Neural progenitor cell (in vitro differentiated cells): ENCODE results near the gene ZSWIM3. TPM values are rescaled to one million over a fixed set of nuclear protein-coding genes. Genes with fewer than 3 reads are reported as not detected.
A peak's percentile ranks its signal among the peaks of the same experiment; 100 is the strongest.

Experiments used
- DNase-seq: peaks from one replicate; pipeline ENCODE4 v3.0.0-alpha.2; 2016; ENCODE audit warnings: low spot score
- H2AFZ ChIP-seq: fragments of 200-600 bp; sonication (generic); replicated peaks from 2 replicates; pipeline ENCODE4 v1.6.1; 2016; ENCODE audit warnings: antibody characterized with exemption
- H3F3A ChIP-seq: fragments of 200-600 bp; sonication (generic); 2 replicates; pipeline ENCODE4 v1.6.1; 2016; ENCODE audit warnings: antibody characterized with exemption, low read depth
- H3K27ac ChIP-seq: fragments of 200-600 bp; sonication (generic); 2 replicates; pipeline ENCODE4 v1.5.1; 2016; ENCODE audit warnings: mild to moderate bottlenecking
- H3K27me3 ChIP-seq: fragments of 200-600 bp; sonication (generic); 2 replicates; pipeline ENCODE4 v1.6.1; 2016; ENCODE audit warnings: mild to moderate bottlenecking, moderate library complexity
- H3K36me3 ChIP-seq: fragments of 200-600 bp; sonication (generic); 2 replicates; pipeline ENCODE4 v1.5.1; 2016
- H3K4me1 ChIP-seq: fragments of 200-600 bp; sonication (generic); 2 replicates; pipeline ENCODE4 v1.6.1; 2016; ENCODE audit warnings: mixed run types
- H3K4me2 ChIP-seq: fragments of 200-600 bp; sonication (generic); 2 replicates; pipeline ENCODE4 v1.6.1; 2016
- H3K4me3 ChIP-seq: fragments of 200-600 bp; sonication (generic); 2 replicates; pipeline ENCODE4 v1.5.1; 2016
- H3K79me2 ChIP-seq: fragments of 200-600 bp; sonication (generic); 2 replicates; pipeline ENCODE4 v1.6.1; 2016; ENCODE audit warnings: low read depth
- H3K9ac ChIP-seq: fragments of 200-600 bp; sonication (generic); 2 replicates; pipeline ENCODE4 v1.6.1; 2016
- H3K9me3 ChIP-seq: fragments of 200-600 bp; sonication (generic); 2 replicates; pipeline ENCODE4 v1.5.1; 2016; ENCODE audit warnings: low read depth
- H4K20me1 ChIP-seq: fragments of 200-600 bp; sonication (generic); 2 replicates; pipeline ENCODE4 v1.6.1; 2016; ENCODE audit warnings: low read depth
- H3K27ac Mint-ChIP-seq: 3 replicates; pipeline ENCODE4 v1.8.0; 2021; ENCODE audit warnings: mixed read lengths
- H3K27me3 Mint-ChIP-seq: 2 replicates; pipeline ENCODE4 v1.8.0; 2022; ENCODE audit warnings: low read depth, mild to moderate bottlenecking, inconsistent platforms, moderate library complexity, mixed read lengths; ENCODE audit not compliant: insufficient read depth
- H3K36me3 Mint-ChIP-seq: 3 replicates; pipeline ENCODE4 v1.8.0; 2021; ENCODE audit warnings: mixed read lengths
- H3K4me1 Mint-ChIP-seq: 3 replicates; pipeline ENCODE4 v1.8.0; 2021; ENCODE audit warnings: mixed read lengths
- H3K4me3 Mint-ChIP-seq: 3 replicates; pipeline ENCODE4 v1.8.0; 2021; ENCODE audit warnings: mild to moderate bottlenecking, moderate library complexity, mixed read lengths
- H3K9me3 Mint-ChIP-seq: 3 replicates; pipeline ENCODE4 v1.8.0; 2020; ENCODE audit warnings: mixed read lengths
- EZH2 ChIP-seq: fragments of 200-600 bp; sonication (generic); IDR thresholded peaks from 2 replicates; pipeline ENCODE4 v1.6.1; 2017; ENCODE audit warnings: antibody characterized with exemption, mild to moderate bottlenecking, moderate library complexity
- EZH2phosphoT487 ChIP-seq: fragments of 200-600 bp; sonication (generic); IDR thresholded peaks from 2 replicates; pipeline ENCODE4 v1.6.1; 2017; ENCODE audit warnings: antibody characterized with exemption
- total RNA-seq: library from RNA; depleted of rRNA; stranded (reverse); fragments of >200 nt; gene quantifications from 2 replicates; pipeline ENCODE4 v1.2.3, GENCODE V29; 2015; ENCODE audit warnings: low replicate concordance
- TF ChIP-seq, protein P1 (sequence below): fragments of 200-600 bp; sonication (generic); IDR thresholded peaks from 2 replicates; pipeline ENCODE4 v1.5.1; 2017; ENCODE audit warnings: antibody characterized with exemption, mild to moderate bottlenecking

ZSWIM3 gene
- total RNA-seq, 1 donor from 2014 or later: 3.7 TPM

DNA sequence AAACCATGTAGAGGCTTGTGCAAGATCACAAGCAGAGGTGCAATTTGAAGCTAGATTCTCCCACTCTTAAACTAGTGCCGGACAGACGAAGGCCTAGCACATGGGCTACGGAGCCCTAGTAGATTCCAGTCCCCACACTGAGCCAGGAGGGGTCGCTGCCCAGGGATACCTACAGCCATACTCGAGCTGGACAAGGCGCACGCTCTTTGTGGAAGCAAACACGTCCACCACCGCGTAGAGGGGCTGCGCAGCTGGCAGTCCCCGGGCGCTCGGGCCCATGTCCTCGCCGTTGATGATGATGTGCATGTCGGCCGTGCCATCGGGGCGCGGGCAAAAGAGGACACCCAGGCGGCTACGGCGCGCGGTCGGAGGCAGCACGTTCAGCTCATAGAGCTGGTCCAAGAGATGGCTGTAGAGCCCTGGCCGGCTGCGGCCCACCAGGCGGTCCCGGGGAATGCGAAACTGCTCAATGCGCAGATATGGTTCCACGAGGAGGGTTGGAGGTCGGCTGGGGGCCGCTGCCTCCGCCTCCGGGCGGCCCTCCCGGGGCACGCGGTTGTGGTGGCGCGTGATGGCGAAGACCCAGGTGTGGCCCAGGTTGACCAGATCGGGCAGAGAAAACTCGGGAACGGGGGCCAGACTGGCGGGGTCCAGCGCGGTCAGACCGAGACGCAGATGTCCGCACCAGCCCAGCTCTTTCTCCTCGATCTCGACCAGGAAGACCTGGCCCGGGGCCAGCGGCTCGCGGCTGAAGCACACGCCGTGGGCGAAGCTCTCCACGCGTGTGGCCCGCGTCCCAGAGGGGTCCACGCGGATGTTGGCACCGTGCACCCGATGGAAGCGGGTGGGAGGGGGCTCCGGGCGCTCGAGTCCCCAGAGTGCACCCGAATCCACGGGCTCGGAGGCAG lies 32.9 kb downstream of the ZSWIM3 start:
- H3K4me2 ChIP-seq: peak overlapping the region; percentile 91
- H3K36me3 Mint-ChIP-seq: peaks cover 4% of the 10 kb centered on the region
- no peaks in the 10 kb centered on the region for H3K9me3 Mint-ChIP-seq
- H3K4me1 ChIP-seq: peaks cover 10% of the 10 kb centered on the region
- H3K27ac Mint-ChIP-seq: no peak overlapping the region
- H3K9me3 ChIP-seq: no peaks in the 10 kb centered on the region
- H3K4me1 Mint-ChIP-seq: peaks cover 32% of the 10 kb centered on the region
- peak overlapping the region; percentile 56 for H3K9ac ChIP-seq
- peak overlapping the region; percentile 94 for H3K4me3 Mint-ChIP-seq
- peak overlapping the region; percentile 88 for H3K4me3 ChIP-seq
- H3F3A ChIP-seq: peaks cover 4% of the 10 kb centered on the region
- no peak overlapping the region for H3K27ac ChIP-seq
- TF ChIP-seq, protein P1, sequence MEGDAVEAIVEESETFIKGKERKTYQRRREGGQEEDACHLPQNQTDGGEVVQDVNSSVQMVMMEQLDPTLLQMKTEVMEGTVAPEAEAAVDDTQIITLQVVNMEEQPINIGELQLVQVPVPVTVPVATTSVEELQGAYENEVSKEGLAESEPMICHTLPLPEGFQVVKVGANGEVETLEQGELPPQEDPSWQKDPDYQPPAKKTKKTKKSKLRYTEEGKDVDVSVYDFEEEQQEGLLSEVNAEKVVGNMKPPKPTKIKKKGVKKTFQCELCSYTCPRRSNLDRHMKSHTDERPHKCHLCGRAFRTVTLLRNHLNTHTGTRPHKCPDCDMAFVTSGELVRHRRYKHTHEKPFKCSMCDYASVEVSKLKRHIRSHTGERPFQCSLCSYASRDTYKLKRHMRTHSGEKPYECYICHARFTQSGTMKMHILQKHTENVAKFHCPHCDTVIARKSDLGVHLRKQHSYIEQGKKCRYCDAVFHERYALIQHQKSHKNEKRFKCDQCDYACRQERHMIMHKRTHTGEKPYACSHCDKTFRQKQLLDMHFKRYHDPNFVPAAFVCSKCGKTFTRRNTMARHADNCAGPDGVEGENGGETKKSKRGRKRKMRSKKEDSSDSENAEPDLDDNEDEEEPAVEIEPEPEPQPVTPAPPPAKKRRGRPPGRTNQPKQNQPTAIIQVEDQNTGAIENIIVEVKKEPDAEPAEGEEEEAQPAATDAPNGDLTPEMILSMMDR: peak; percentile 83
- TF ChIP-seq EZH2phosphoT487: peak; percentile 35
- TF ChIP-seq EZH2: no peak
- peaks cover 9% of the 10 kb centered on the region for H3K27me3 ChIP-seq
- H3K36me3 ChIP-seq: no peaks in the 10 kb centered on the region
- H3K27me3 Mint-ChIP-seq: peaks cover 6% of the 10 kb centered on the region
- H4K20me1 ChIP-seq: no peaks in the 10 kb centered on the region
- DNase-seq: peak; percentile 92
- H3K79me2 ChIP-seq: no peaks in the 10 kb centered on the region
- peak overlapping the region; percentile 92 for H2AFZ ChIP-seq

- peak within 1 kb of the TSS; percentile 56 for H3K9ac ChIP-seq
- no peaks in the 10 kb centered on the region for H4K20me1 ChIP-seq
- H3K36me3 ChIP-seq: no peaks in the 10 kb centered on the region
- peak within 1 kb of the TSS; percentile 88 for H3K4me3 ChIP-seq
- Mint-ChIP-seq H3K4me1 (peaks cover 32% of the 10 kb centered on the region), H3K27ac (peak within 1 kb of the TSS; percentile 66), H3K4me3 (peak within 1 kb of the TSS; percentile 94), H3K27me3 (peaks cover 6% of the 10 kb centered on the region), H3K36me3 (peaks cover 4% of the 10 kb centered on the region), H3K9me3 (no peaks in the 10 kb centered on the region)
- TF ChIP-seq EZH2phosphoT487: no peak
- no peak for TF ChIP-seq EZH2
- TF ChIP-seq, protein P1: no peak
- peak; percentile 87 for DNase-seq
- peaks cover 9% of the 10 kb centered on the region for H3K27me3 ChIP-seq
- no peaks in the 10 kb centered on the region for H3K9me3 ChIP-seq
- H3K4me2 ChIP-seq: peak within 1 kb of the TSS; percentile 91
- peaks cover 4% of the 10 kb centered on the region for H3F3A ChIP-seq
- peaks cover 10% of the 10 kb centered on the region for H3K4me1 ChIP-seq
- H3K79me2 ChIP-seq: no peaks in the 10 kb centered on the region
- peak within 1 kb of the TSS; percentile 92 for H2AFZ ChIP-seq
- no peak within 1 kb of the TSS for H3K27ac ChIP-seq
Measured at GRCh38 chr20:45890985-45891983, 33.9 kb downstream of the ZSWIM3 start, which contains the start of the genes CTSA and NEURL2. CTSA (plus strand) TSS chr20:45891335; CDS start chr20:45891569, 234 bp downstream. NEURL2 (minus strand) TSS chr20:45891208; CDS start chr20:45890991, 217 bp downstream.

GRCh38 chr20:45892049-45892825 lies 34.8 kb downstream of the ZSWIM3 start:
- H3K4me3 ChIP-seq: peak overlapping the region; percentile 88
- Mint-ChIP-seq H3K36me3 (peaks cover 6% of the 10 kb centered on the region), H3K9me3 (no peaks in the 10 kb centered on the region), H3K27ac (no peak overlapping the region), H3K4me3 (peak overlapping the region; percentile 94), H3K27me3 (peaks cover 9% of the 10 kb centered on the region), H3K4me1 (peaks cover 32% of the 10 kb centered on the region)
- no peak overlapping the region for H3K9ac ChIP-seq
- H4K20me1 ChIP-seq: no peaks in the 10 kb centered on the region
- peaks cover 4% of the 10 kb centered on the region for H3F3A ChIP-seq
- no peak for TF ChIP-seq EZH2phosphoT487
- no peak for TF ChIP-seq EZH2
- TF ChIP-seq, protein P1: no peak
- H3K4me1 ChIP-seq: peaks cover 10% of the 10 kb centered on the region
- peak; percentile 24 for DNase-seq
- H3K36me3 ChIP-seq: no peaks in the 10 kb centered on the region
- H3K9me3 ChIP-seq: no peaks in the 10 kb centered on the region
- H3K27ac ChIP-seq: no peak overlapping the region
- H3K27me3 ChIP-seq: peaks cover 9% of the 10 kb centered on the region
- H2AFZ ChIP-seq: no peak overlapping the region
- peak overlapping the region; percentile 91 for H3K4me2 ChIP-seq
- H3K79me2 ChIP-seq: no peaks in the 10 kb centered on the region
